C1 segment of cervical spinal cord (tissue), 14 donors: ENCODE results near the gene SLC7A5.
A peak's percentile ranks its signal among the peaks of the same experiment; 100 is the strongest.
"Not testable (repeated sequence)": the region's sequence is repeated elsewhere in the genome, so short reads cannot be mapped to it uniquely, and the experiment has no call there.

ENCODE experiments used
- DNase-seq, 14 donors: peaks; one replicate each; lab custom pipeline; 2025; lab: John Stamatoyannopoulos, UW

SLC7A5 gene

DNA sequence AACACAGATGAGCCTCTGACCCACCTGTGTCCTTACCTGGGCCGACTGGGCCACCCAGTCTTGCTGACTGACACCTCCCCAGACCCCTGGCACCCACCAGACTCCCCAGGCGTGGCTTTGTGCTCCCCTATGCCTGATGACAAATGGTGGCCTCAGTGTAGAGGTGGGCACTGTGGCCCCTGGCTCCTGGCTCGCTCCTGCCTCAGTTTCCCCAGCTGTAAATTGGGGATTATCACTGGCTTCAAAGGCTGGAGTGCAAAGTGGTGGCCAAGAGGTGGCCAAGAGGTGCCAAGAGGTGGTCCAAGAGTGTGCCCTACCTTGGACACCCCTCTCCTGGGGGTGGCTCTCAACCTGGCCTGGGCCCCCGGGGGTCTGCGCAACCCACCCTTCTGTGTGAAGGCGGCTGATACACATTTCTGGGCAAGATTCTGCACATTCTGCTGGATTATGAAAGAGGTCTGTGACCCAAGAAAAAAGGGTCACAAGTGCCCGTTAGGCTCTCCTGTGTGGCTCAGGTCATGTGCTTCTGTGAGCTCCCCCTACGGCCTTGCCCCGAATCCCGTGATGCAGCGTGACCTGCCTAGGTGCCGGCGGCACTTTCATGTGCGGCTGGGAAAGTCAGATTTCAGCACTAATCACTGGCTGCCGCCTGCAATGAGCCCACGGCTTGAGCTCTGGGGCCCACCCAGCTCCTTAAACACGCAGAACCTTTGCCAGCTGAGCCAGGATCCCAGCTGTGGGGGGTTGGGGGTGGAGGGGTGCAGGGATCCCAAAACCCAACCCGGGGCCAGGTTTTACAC, 7.8 kb downstream of the SLC7A5 start:
- not testable (repeated sequence) for DNase-seq

DNA sequence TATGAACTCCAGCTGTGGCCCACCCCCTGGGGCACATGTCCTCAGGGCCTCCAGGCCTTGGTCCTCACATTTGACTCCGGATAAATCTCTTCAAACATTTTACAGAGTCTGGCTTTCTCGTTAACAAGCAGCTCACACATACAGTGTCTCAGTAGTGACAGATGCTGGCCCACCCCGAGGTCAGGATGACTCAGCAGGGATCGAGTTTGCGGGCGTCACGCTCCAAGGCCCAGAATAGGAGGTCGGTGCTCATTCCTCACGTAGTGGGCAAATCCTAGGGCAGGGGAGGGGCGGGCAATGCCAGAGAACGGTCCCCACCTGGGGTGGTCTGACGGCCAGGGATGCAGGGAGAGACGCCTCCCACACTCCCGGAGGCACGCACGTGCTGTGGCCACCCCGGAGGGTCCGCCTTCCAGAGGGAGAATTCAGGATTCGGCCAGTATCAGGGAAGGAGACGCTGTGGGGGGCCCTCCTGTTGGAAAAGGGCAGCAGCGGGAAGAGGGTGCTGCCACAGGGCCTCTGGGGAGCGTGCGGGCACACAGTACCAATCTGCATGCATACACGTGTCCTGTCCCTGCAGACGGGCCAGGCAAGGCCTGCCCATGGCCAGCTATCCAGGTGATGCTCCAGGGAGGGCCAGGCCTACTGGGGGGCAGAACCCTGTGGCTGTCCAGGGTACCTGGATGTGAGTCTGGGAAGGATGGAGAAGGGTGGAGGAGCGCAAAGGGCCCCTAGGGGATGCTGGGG, 8.6 kb downstream of the SLC7A5 start:
- DNase-seq, result peak in 2 of 14 donors; percentile 13 to 55

DNA sequence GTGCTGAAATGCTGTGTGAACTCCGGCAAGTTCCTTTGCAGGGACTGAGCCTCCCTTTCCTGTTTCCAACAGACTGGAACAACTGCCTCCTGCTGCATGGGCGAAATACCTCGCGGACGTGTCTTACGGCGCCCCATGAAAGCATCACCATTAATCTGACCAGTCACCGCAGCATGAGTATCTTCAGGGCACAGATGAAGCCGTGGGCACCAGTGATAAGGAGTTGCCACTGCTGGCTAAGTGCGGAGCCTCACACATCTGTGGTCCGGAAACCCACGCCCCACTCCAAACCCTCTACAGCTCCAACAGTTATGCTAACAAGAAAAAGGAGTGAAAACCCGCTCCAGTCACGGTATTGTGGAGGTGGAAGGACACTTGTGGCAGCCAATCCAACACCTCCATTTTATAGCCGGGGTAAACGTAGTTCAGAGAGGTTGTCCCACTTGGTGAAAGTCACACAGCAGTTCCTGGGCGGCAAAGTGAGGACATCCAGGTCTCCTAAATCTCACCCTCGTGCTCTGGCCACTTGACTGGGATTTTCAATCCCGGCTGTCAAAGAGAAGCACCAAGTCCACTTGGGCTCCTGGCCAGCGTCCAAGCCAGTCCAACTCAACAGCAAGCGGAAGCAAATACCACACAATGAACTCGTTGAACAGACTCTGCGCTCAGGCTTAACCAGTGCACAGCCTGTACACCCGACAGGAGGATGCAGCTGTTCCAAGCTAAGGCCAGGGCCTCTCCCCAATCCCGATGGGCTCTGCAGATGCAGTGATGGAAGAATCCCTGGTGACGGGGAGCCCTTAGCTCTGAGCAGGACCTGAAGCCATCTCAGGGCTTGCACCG, 10.9 kb downstream of the SLC7A5 start:
- DNase-seq, result peak in 8 of 14 donors; percentile 9 to 51 (median 44)

DNA sequence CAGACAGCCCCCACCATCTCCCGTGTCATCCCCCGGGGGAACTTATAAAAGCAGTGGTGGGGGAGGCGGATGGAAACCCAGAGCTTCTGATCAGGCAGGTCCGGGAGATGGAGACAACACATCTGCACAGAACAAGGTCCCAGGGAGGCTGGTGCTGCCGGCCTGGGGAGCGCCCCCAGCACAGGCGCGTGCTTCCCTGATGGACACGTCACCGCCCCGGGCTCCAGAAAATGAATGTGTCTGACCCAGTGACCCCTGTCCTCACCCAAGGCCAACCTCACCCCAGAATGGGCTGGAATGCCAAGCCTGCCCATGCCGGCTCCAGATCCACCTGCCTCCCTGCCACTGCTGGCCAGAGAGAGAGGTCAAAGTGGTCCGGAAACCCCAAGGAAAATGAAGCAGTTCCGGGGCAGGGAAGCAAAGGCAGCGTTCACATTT, 12.5 kb downstream of the SLC7A5 start:
- DNase-seq, result no peak

DNA sequence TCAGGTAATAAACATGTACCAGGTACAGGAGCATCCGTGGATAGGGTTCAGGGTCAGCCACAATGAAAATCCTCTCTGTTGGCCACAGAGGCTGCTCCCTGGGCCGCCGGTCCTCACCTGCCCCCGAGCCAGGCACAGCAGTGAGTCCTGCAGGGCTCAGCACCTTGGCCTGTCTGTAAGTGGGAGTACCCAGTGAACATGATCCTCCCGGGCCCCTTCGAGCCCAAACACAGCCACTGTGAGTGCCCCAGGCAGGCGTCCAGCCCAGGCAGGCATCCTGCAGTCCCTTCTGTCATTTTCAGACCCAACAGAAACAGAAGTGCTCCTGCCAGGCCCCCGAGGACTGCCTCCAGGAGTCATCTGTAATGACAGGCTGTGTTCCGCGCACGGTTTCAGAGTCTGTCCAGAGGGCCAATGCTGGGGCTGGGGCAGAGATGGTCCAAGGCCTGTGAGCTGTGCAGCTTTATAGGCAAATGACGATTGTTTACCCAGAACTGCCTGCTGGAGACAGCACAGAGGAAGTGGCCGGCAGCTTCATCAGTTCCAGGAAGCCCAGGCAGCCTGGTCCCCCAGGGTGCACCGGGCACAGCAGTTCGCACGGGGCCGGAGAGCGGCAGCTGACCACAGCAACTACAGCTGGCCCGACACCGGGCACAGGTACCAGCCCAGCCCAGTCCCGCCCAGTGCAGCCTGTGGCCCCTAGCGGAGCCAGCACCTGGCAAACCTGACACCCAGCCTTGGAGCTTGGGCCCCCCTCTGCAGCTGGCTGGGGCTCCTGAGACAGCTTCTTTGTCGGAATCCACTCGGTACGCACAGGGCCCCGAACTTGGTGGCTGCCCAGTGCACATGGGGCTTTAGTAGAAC, 13.2 kb downstream of the SLC7A5 start:
- peak in 10 of 14 donors; percentile 27 to 80 (median 64) for DNase-seq

DNA sequence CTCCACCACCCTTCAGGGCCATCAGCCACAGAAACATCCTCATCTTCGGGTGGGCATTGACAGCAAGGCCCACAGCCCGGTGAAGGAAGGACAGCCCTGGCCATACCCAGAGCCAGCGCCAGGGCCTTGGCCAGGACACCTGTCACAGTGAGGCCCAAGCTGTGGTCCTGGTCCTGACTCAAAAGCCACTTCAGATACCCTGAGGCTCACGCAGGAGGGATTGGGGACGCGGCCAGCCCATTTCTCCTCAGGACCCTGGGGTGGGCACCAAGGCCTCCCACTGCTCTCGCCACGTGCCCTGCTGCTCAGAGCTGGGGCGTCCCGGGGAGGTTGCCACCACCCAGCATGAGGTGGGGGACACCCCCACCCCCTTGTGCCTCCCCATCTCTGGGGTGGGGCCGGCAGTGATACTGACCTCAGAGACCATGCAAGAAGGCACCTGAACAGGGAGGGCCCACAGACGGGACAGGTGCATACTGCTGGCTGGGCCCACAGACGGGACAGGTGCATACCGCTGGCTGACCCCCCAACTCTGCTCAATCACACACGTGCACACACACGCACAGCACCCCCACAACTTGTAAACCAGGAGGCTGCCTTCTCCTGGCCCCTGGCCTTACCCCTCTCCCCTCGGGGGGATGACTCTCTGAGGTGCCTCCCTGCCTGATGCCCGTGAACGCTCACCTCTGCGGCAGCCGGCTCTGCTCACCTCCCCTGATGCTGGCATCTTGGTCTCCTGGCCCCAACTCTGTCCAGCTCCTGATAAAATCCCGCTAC, 14.2 kb downstream of the SLC7A5 start:
- DNase-seq, result peak in 1 of 14 donors; percentile 72

DNA sequence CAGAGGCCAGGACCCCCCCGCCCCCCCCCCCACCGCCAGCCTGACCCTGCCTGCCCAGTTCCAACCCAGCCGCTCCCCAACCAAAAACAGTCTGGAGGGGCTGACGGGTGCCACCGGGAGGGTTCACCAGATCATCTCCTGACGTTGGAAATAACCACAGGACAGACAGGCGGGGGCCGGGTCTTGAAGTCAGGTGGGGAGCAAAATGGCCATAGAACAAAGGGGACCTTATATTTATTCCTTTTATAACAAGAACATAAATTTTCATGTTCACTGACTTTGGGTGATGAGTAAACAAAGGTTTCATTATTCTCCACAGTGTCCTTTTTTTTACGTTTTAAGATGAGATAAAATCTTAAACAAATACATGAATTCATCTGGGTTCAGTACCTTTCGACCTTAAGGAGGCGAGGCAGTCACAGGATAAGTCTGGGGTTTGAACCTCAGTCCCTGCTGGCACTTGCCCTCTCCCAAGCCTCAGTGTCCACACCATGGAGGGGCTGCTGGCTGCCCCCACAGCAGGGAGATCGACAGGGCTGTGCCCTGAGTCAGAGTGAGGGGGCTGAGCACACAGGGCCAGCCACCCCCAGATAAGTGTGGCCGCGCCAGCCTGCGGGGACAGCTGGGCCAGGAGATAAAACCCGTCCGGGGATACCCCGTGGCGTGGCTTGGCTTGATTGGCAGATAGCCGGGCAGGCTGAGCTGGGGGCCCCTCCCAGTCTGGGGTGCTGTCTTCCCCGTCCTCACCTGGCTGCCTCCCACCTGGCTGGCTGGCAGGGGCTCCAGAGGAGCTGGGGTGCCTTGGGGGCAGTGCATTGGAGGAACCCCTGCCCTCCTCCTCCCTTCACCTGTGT, 15.0 kb downstream of the SLC7A5 start:
- peak in 2 of 14 donors; percentile 20 to 72 for DNase-seq

DNA sequence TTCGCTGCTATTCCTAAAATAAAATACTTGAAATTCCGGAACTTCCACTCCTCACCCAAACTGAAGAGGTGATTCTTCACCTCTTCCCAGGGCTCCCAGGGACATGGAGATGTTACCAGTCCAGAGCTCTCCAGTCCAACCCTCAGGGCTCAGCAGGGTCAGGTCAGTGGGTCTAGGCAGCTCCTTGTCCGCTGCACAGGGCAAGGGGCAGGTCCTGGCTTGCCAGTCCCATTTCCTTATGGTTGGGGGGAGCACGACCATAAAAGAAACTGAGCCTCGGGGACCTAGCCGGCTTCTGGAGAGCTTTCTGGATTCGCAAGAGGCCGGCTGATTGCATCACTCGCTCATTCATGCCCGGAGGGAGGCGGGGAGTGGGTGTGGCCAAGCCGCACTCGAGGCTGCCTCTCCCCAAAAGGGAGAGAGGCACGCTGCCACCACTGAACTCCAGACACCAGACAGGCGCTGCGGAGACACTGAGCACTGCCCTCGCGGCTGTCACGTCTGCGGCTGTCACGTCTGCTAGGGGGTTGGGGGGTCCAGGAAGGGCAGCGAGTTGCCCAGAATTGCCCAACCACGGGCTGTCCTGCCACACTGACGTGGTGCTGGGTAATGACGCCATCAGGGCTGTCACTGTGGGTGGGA, 15.8 kb downstream of the SLC7A5 start:
- peak in 12 of 14 donors; percentile 47 to 89 (median 81) for DNase-seq

DNA sequence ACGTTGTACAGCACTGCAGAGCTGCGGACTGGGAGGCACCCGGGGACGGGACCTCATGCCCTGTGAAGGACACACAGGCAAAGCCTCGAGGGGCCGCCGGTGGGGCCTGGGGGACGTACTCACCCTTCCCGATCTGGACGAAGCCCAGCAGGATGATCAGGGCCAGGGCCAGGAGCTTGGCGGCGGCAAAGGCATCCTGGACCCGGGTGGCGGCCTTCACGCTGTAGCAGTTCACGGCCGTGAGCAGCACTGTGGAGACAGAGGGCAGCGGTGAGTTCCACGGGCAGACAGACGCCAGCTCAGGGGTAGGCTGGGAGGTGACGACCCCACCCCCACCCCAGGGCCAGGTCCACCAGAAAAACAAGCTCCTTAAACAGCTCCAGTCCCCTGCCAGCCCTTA, 17.7 kb downstream of the SLC7A5 start:
- DNase-seq, result no peak

DNA sequence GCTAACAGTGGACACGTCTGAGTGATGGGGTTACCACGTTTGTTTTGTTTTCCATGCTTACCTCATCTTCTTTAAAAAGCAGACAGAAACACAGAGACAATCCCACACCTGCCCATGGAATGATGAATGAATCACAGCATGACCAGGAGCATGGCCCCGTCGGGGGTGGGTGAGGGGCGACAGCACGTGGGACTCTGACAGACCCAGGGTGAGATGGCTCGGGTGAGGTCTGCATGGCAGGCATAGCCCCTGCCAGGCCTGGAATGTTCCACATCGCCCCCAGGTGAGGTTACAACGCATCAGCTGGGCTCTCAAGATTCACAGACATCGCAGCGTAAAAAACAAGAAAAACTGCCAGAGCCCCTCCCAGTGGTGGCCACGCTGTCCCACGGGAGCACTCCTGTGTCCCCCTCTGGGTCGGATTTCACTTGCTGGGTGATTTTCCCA, 18.1 kb downstream of the SLC7A5 start:
- no peak for DNase-seq

DNA sequence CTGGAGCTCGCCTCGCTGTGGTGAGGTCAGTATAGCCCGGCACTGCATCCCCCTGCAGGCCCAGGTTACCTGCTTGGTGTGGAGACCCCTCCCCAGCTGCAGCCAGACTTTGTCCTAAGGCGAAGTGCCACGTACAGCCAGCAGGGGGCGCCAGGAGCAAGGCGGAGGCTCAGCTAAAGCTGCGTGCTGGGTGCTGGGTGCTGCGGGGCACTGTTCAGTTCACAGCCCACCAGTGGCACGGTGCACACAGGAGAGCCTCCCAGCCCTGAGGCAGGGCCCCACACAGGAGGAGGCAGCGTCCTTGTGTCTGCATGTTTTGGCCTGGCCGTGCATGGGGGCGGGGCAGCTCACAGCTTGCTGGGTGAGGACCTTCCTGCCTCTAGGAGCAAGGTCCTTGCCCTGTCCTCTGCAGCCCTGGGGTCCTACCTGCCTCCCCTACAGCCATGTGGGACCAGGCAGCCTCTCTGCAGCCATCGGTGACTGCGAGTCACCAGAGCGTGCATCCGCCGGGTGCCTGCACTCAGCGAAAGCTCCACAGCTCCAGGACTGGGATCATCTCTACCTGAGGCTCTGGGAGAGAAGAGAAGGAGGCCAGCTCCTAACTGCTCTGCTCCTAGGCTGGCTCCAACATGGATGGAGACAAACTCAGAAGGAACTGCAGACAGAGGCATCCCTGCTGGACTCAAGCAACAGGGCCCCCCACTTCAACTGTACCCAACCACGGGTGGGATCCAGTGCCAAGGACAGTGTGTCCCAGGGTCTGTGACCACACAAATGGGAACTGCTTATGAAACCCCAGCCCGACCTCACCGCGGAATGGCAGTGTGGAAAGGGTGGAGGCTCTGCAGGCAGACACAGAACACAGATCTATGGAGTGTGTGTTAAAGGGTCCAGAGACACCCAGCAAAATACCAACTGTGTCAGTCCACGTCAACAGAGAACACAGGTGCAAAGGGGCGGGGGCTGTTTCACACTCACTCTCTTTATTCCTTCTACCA, 19.0 kb downstream of the SLC7A5 start:
- DNase-seq, result peak in 7 of 14 donors; percentile 20 to 61 (median 40)

DNA sequence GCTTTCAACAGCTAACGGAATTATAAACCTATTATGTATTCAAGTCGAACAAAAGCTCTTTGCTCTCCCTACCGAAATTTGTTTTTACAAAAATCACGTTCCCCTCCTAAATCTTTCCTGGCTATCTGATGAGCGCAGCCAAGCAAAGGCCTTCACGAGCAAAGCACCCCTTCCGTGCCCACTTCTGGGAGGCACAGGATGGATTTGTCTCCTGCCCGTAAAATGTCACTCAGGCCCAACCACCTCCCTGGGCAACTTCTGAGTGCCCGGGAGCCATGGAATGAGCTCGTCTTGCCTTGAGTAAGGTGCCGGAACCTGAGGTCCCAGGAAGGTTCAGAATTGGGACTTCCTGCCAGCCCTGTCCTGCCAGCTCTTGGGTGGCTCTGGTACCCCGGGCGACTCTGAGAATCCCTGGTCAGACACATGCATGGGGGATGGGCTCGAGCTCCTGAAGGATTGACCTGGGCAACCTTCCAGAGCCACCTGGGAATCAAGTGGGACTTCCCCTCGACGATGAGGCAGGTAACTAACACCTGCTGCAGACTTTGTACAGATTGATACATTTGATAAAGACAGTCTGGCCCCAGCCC, 19.8 kb downstream of the SLC7A5 start:
- DNase-seq, result no peak

DNA sequence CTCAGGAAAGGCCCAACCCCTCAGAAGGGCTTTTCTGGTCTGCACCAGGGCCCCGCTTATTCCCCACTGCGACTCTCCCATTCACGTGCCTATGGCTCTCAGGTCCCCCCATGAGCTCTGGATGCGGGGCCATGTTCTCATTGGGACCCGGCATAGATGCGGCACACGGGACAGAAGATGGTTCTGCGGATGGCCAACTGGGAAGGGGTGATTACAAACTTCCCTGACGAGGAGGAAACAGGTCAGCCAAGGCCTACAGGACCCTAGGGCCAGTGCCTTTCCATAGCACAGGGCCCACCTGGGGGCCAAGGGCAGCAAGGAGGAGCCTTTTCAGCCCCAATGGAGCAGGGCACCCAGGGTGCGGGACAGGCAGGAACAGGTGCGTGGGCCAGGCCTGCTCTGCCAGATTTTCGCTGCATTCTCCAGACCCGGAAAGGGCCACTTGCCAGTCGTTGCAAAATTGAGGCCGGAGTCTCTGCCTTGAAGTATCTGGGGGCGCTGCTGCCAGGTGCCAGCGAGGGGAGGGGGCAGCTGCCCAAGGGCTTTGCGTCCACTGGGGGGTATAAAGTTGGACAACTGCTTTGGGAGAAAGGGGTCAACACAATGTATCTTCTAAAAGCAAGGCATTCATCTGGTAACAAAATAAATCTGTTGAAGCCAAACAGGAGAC, 20.5 kb downstream of the SLC7A5 start:
- DNase-seq, result no peak

DNA sequence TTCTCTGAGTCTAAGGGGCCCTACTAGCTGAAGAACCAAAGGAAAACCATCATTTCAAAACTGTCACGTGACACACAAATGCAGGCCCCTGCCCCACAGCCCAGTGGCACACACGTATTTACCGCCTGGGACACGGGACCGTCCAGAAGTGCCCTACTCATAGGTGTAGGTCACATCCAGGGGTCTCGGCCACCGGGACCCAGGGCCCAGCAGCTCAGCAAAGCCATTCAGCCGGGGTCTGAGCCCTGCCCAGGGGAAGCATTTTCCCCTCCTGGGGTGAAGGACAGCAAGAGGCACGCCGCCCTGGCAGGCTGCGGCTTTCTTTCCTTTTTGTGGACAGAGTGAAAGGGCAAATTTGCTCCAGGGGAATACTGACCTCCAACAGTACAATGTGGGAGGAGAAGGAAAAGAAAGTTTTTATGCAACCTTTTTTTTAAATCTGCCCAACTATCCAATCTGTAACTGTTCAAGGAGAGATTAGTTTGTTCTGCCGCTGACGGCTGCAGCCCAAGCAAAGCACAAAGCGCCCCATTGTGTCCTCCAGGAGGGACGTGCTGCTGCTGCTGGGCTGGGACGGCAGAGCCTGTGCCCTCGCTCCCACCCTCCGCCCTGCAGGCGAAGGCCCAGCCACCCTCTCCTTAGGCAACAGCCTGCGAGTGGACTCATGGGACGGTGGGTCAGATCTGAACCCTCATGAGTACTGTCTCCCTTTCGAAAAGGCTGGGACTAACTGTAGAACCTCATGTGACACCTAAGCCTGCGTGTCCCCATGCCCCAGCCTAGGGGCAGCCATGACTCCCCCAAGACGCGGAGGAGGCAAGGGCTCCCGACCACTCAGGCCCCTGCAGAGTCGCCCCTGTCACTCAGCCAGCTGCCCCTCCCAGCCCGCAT, 21.3 kb downstream of the SLC7A5 start:
- peak in 11 of 14 donors; percentile 17 to 67 (median 52) for DNase-seq

DNA sequence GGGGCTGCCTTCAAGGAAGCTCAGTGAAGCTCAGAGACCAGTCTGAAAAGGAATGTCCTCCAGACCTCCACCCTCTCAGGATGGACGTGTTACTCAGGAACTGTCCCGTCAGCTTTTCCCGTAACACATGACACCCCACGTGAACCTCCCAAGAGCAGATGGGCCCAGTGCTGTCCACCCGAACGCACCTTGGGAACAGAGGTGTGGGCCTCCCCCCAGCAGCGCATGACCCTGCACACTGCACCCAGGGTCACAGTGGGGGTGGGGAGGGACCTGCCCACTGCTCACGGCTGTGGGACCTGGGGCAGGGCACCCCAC, 21.9 kb downstream of the SLC7A5 start:
- DNase-seq, result no peak
